Endothelial cell of umbilical vein (primary cell): ENCODE measurements around the gene SUPT3H. TPM values are rescaled to one million over a fixed set of nuclear protein-coding genes. Genes with fewer than 3 reads are reported as not detected.

Experiments used
- BruUV-seq: library from RNA; stranded (reverse); fragments of 400-500 nt; replicated peaks from 2 replicates; lab custom pipeline; 2021; lab: Mats Ljungman, UMichigan
- CTCF ChIA-PET: fragments of 300-600, 350-600 bp; sonication (Branson Sonifier 250); formaldehyde crosslinking; loops from one replicate; lab custom pipeline; 2021; ENCODE audit warnings: antibody characterized with exemption, inconsistent platforms; lab: Charles Lee
- POLR2A ChIA-PET: fragments of 300-600, 350-600 bp; sonication (Branson Sonifier 250); formaldehyde crosslinking; loops from one replicate; lab custom pipeline; 2021; ENCODE audit warnings: antibody characterized with exemption, inconsistent platforms; lab: Charles Lee
- DNase-seq: peaks from one replicate; pipeline ENCODE4 v3.0.0-alpha.2; 2011; ENCODE audit warnings: low read depth, low spot score
- FAIRE-seq: peaks from 2 replicates; lab custom pipeline; 2011; peaks lifted over from hg19 to GRCh38; lab: Jason Lieb, UNC
- H2AFZ ChIP-seq: 2 replicates; pipeline ENCODE4 v1.6.0; 2012; ENCODE audit warnings: low read depth, low read length, control low read depth, inconsistent platforms
- H3K27ac ChIP-seq: 2 replicates; pipeline ENCODE4 v1.5.1; 2011; ENCODE audit warnings: low read depth, mild to moderate bottlenecking, control low read depth, low read length, moderate library complexity; ENCODE audit not compliant: insufficient read depth
- H3K27me3 ChIP-seq, 2 experiments: 2 replicates each; pipeline versions ENCODE4 v1.6.0 to v1.6.1; 2011; ENCODE audit warnings: low read length in 2 of 2, mixed read lengths in 1 of 2; ENCODE audit not compliant: control insufficient read depth in 2 of 2, insufficient read depth in 2 of 2
- H3K36me3 ChIP-seq, 2 experiments: 2 replicates in 1 of 2; 3 replicates in 1 of 2; pipeline ENCODE4 v1.5.1; 2011; ENCODE audit warnings: low read length in 2 of 2, mild to moderate bottlenecking in 1 of 2, moderate library complexity in 1 of 2; ENCODE audit not compliant: control insufficient read depth in 2 of 2, insufficient read depth in 2 of 2; ENCODE audit errors: extremely low read depth in 1 of 2
- H3K4me1 ChIP-seq: 3 replicates; pipeline ENCODE4 v1.5.1; 2011; ENCODE audit warnings: mild to moderate bottlenecking, low read length; ENCODE audit not compliant: control insufficient read depth, insufficient read depth; ENCODE audit errors: extremely low read depth
- H3K4me2 ChIP-seq: 2 replicates; pipeline ENCODE4 v1.6.1; 2011; ENCODE audit warnings: low read length, control low read depth, mixed read lengths; ENCODE audit not compliant: insufficient read depth
- H3K4me3 ChIP-seq, 3 experiments: fragments of 200-600 bp in 1 of 3; sonication (generic), shearing (Covaris generic) in 1 of 3; replicated peaks in 1 of 3; 2 replicates each; pipeline ENCODE4 v1.5.1; 2011 to 2016; ENCODE audit warnings: control low read depth in 3 of 3, low read length in 3 of 3, mild to moderate bottlenecking in 2 of 3, inconsistent platforms in 1 of 3, low read depth in 1 of 3, moderate library complexity in 1 of 3; ENCODE audit not compliant: insufficient read depth in 1 of 3
- H3K79me2 ChIP-seq: 2 replicates; pipeline ENCODE4 v1.6.0; 2012; ENCODE audit warnings: low read length, inconsistent platforms; ENCODE audit not compliant: control insufficient read depth, insufficient read depth
- H3K9ac ChIP-seq: replicated peaks from 2 replicates; pipeline ENCODE3; 2011; ENCODE audit warnings: low read length, control low read depth; ENCODE audit not compliant: insufficient read depth; ENCODE audit errors: extremely low read depth
- H3K9me1 ChIP-seq: replicated peaks from 3 replicates; pipeline ENCODE4 v1.6.0; 2011; ENCODE audit warnings: mild to moderate bottlenecking, low read length; ENCODE audit not compliant: control insufficient read depth, insufficient read depth; ENCODE audit errors: extremely low read depth
- H3K9me3 ChIP-seq: replicated peaks from 2 replicates; pipeline ENCODE4 v1.5.1; 2012; ENCODE audit warnings: low read length, inconsistent platforms; ENCODE audit not compliant: control insufficient read depth, insufficient read depth
- H4K20me1 ChIP-seq: replicated peaks from 2 replicates; pipeline ENCODE3; 2011; ENCODE audit warnings: mild to moderate bottlenecking, low read length; ENCODE audit not compliant: control insufficient read depth, insufficient read depth; ENCODE audit errors: extremely low read depth
- CTCF ChIP-seq, 2 donors: IDR thresholded peaks; 1 replicate in 1 of 2; 2 replicates in 1 of 2; pipeline ENCODE4 v1.5.1; 2011; ENCODE audit warnings: low read length in 2 of 2, mild to moderate bottlenecking in 2 of 2, moderate library complexity in 2 of 2, control low read depth in 1 of 2, inconsistent platforms in 1 of 2, low read depth in 1 of 2; ENCODE audit not compliant: insufficient read depth in 1 of 2; ENCODE audit errors: extremely low read depth in 1 of 2
- EZH2 ChIP-seq: IDR thresholded peaks from 2 replicates; pipeline ENCODE4 v1.6.1; 2012; ENCODE audit warnings: borderline replicate concordance, low read depth, mild to moderate bottlenecking, moderate library complexity, low read length, inconsistent platforms; ENCODE audit not compliant: severe bottlenecking
- FOS ChIP-seq: IDR thresholded peaks from 2 replicates; pipeline ENCODE4 v1.6.1; 2011; ENCODE audit warnings: mild to moderate bottlenecking, low read length, moderate library complexity, borderline replicate concordance; ENCODE audit not compliant: insufficient read depth
- GATA2 ChIP-seq: IDR thresholded peaks from 2 replicates; pipeline ENCODE4 v1.7.0; 2011; ENCODE audit warnings: low read depth, mild to moderate bottlenecking, moderate library complexity, mixed read lengths, low read length; ENCODE audit not compliant: insufficient read length, insufficient read depth
- JUN ChIP-seq: IDR thresholded peaks from 2 replicates; pipeline ENCODE4 v1.6.1; 2011; ENCODE audit warnings: borderline replicate concordance, low read depth; ENCODE audit not compliant: insufficient read length, insufficient read depth
- MYC ChIP-seq: IDR thresholded peaks from one replicate; pipeline ENCODE4 v1.6.1; 2011; ENCODE audit warnings: mild to moderate bottlenecking, low read depth, low read length
- POLR2AphosphoS5 ChIP-seq: IDR thresholded peaks from 2 replicates; pipeline ENCODE4 v1.6.1; 2012; ENCODE audit warnings: low read depth, mild to moderate bottlenecking, control low read depth, low read length, moderate library complexity; ENCODE audit not compliant: insufficient read depth
- dilution Hi-C: fragments of 300-500 bp; cut with MboI; formaldehyde crosslinking; loops from one replicate; pipeline ENCODE4 v1.15.0; 2019; ENCODE audit warnings: low sequenced_read_pairs; ENCODE audit not compliant: extremely low pct_ligation_motif_present
- intact Hi-C: fragments of 100-400 bp; cut with micrococcal nuclease; formaldehyde crosslinking; loops from one replicate; pipeline ENCODE4 v1.10.0; 2022
- polyA plus RNA-seq, 4 experiments: library from polyadenylated mRNA; depleted of rRNA in 3 of 4; stranded (reverse) in 3 of 4; unstranded in 1 of 4; fragments of >200 nt; gene quantifications; 2 replicates each; pipeline versions ENCODE4 v1.2.1 to v1.2.3, GENCODE V29; 2011 to 2012; ENCODE audit warnings: missing spikeins in 1 of 4
- total RNA-seq: library from RNA; stranded (reverse); gene quantifications from 2 replicates; pipeline ENCODE4 v1.2.3, GENCODE V29; 2021
- TF ChIP-seq, protein P1 (sequence below): IDR thresholded peaks from 2 replicates; pipeline ENCODE4 v1.6.1; 2011; ENCODE audit not compliant: insufficient read depth, insufficient read length

The SUPT3H gene
- total and polyA plus RNA-seq, 2 donors (not counting 3 experiments of a cell fraction or from before 2014, with no cell fraction given): 8.3 to 9.8 TPM

DNA sequence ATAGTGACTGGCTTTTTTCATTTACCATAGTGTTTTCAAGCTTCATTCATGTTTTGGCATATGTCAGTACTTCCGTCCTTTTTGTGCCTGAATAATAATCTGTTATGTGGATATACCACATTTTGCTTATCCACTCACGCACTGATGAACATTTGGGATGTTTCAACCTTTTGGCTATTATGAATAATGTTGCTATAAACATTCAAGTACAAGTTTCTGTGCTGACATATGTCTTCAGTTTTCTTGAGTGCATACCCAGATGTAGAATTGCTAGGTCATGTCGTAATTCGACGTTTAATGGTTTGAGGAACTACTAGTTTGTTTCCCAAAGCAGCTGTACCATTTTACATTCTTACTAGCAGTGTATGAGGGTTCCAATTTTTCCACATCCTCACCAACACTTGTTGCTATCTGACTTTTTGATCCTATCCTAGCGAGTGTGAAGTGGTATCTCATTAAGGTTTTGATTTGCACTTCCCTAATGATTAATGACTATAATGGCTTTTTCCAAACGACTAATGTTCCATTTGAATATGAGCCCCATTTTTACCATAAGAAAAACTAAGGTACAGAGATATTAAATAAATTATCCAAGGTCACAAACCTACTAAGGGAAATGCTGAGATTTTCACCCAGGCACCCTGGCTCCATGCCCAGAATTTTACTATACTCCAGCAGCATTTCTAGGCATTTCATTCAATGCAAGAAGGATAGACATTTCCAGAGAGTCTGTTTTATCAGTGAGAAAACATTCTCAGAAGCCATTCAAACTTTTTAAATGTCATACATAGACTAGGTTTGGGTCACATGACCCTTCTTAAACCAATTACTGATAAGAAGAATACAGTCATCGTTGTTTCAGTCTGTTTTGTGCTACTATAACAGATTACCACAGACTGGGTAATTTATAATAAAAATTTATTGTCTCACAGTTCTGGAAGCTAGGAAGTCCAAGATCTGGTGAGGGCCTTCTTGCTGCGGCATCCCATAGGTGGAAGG, 120.7 kb downstream of the SUPT3H start:
- Histone ChIP-seq H3K4me2 (no peak overlapping the region), H3K27me3 (no peaks in the 10 kb centered on the region), H3K27ac (no peak overlapping the region), H3K9me3 (no peaks in the 10 kb centered on the region), H3K9me1 (no peaks in the 10 kb centered on the region), H3K79me2 (no peaks in the 10 kb centered on the region), H3K9ac (no peak overlapping the region), H3K4me1 (no peaks in the 10 kb centered on the region), H4K20me1 (no peaks in the 10 kb centered on the region), H3K4me3 (no peak overlapping the region), H2AFZ (no peak overlapping the region), H3K36me3 (no peaks in the 10 kb centered on the region)
- CTCF ChIA-PET: no interaction called here
- DNase-seq (no peak), FAIRE-seq (no peak)
- POLR2A ChIA-PET: no interaction called here
- BruUV-seq: no TSS peak
- TF ChIP-seq EZH2 (no peak), FOS (no peak), MYC (no peak), POLR2AphosphoS5 (no peak), JUN (no peak), CTCF (IDR thresholded peaks at IDR 0.05; ENCODE audit: extremely low read depth in 1 of 2, insufficient read depth in 1 of 2, low read depth in 1 of 2, low read length in 2 of 2) (no peak), GATA2 (no peak)
- TF ChIP-seq, protein P1, sequence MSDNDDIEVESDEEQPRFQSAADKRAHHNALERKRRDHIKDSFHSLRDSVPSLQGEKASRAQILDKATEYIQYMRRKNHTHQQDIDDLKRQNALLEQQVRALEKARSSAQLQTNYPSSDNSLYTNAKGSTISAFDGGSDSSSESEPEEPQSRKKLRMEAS: no peak
- intact Hi-C loops: no loop called here
- dilution Hi-C loops: no loop called here
